Measurements from ENCODE around the gene ADH6.

- no peak for TF ChIP-seq ZFP30 (CRISPR knock-in tag; IDR thresholded peaks at IDR 0.05)
- TF ChIP-seq PATZ1 (CRISPR knock-in tag; IDR thresholded peaks at IDR 0.05; ENCODE audit: borderline replicate concordance): no peak
- TF ChIP-seq POU6F1 (CRISPR knock-in tag; IDR thresholded peaks at IDR 0.05; ENCODE audit: borderline replicate concordance, low read depth): no peak
- TF ChIP-seq ZNF8 (CRISPR knock-in tag; IDR thresholded peaks at IDR 0.05): no peak
- no peak for TF ChIP-seq ARNTL (CRISPR knock-in tag; IDR thresholded peaks at IDR 0.05; ENCODE audit: borderline replicate concordance, low read depth)
- no peak for TF ChIP-seq BACH2 (CRISPR knock-in tag; IDR thresholded peaks at IDR 0.05; ENCODE audit: borderline replicate concordance)
- no peak for TF ChIP-seq OSR1 (CRISPR knock-in tag; IDR thresholded peaks at IDR 0.05)
- TF ChIP-seq TSHZ2 (CRISPR knock-in tag; IDR thresholded peaks at IDR 0.05): no peak
Measured at GRCh38 chr4:99157478-99157935, 61.5 kb downstream of the ADH6 start.
